SK-N-SH treated with all-trans-retinoic acid at 6 μM for 48 hours (cell line): ENCODE results near the gene AXIN1.

Experiments used
- SNAI2 ChIP-seq: fragments of 250-450 bp; sonication (Bioruptor Pico); IDR thresholded peaks from 2 replicates; pipeline ENCODE4 v1.5.0; 2020; ENCODE audit warnings: mild to moderate bottlenecking, moderate library complexity
- ZC3H10 ChIP-seq: fragments of 250-450 bp; sonication (Bioruptor Pico); IDR thresholded peaks from 2 replicates; pipeline ENCODE4 v1.5.1; 2021; ENCODE audit warnings: mild to moderate bottlenecking, moderate library complexity
- ZFP3 ChIP-seq: fragments of 250-450 bp; sonication (Bioruptor Pico); IDR thresholded peaks from 2 replicates; pipeline ENCODE4 v1.5.0; 2020; ENCODE audit warnings: mild to moderate bottlenecking, moderate library complexity
- ZFP30 ChIP-seq: fragments of 450-650 bp; formaldehyde crosslinking; IDR thresholded peaks from 2 replicates; pipeline ENCODE4 v1.5.0; 2022; ENCODE audit warnings: mild to moderate bottlenecking, moderate library complexity

DNA sequence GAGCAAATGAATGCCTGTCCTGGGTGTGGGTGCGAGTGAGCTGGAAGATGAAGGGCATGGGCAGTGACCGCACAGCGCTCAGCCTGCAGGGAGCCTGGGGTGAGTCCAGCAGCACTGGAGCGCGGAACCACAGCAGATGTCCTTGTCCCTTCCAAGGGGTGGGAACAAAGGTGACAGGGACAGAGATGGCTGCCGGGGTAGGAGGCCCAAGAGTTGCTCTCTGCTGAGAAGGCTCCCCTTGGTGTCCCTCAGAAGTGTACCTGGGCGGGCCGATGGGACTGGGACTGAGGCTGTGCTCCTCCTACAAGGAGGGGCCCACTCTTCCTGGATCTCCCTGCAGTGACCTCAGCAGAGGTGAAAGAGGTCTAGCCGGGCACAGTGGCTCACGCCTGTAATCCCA is 36.8 kb upstream of the AXIN1 start:
- TF ChIP-seq ZC3H10 (CRISPR knock-in tag) (no peak), ZFP3 (CRISPR knock-in tag) (no peak), ZFP30 (CRISPR knock-in tag) (no peak), SNAI2 (CRISPR knock-in tag) (no peak)
